ENCODE measurements around the gene RAD50. TPM values are rescaled to one million over a fixed set of nuclear protein-coding genes. Genes with fewer than 3 reads are reported as not detected.

The RAD50 gene
- total RNA-seq, 2 donors from 2014 or later: 49.7 to 50.7 TPM

- H3K27me3 Mint-ChIP-seq (ENCODE audit: insufficient read depth): no peaks in the 10 kb centered on the region
- TF ChIP-seq CTCF (conservative IDR thresholded peaks at IDR 0.05): no peak
- Histone ChIP-seq H3K27ac (ENCODE audit: low read depth, low read length) (no peak overlapping the region), H3K36me3 (ENCODE audit: control insufficient read depth, insufficient read depth, low read length) (no peaks in the 10 kb centered on the region), H3K9me3 (ENCODE audit: control insufficient read depth, low read length) (no peaks in the 10 kb centered on the region), H3K27me3 (ENCODE audit: control insufficient read depth, insufficient read depth, low read length, poor library complexity, severe bottlenecking) (no peaks in the 10 kb centered on the region), H3K9ac (ENCODE audit: extremely low read depth, low read length, poor library complexity, severe bottlenecking) (no peak overlapping the region), H3K4me3 (ENCODE audit: low read length) (no peak overlapping the region), H3K4me1 (ENCODE audit: control insufficient read depth, insufficient read depth, low read length) (no peaks in the 10 kb centered on the region)
- WGBS, 2 experiments (ENCODE audit: insufficient coverage in 1 of 2, insufficient read length in 1 of 2): 92 to 100% methylated on average over 4 to 6 of the region's 6 CpGs
- no peak overlapping the region for H3K4me3 Mint-ChIP-seq
- H3K9me3 Mint-ChIP-seq: no peaks in the 10 kb centered on the region
- H3K36me3 Mint-ChIP-seq (ENCODE audit: low read depth): no peaks in the 10 kb centered on the region
- no peak overlapping the region for H3K27ac Mint-ChIP-seq
- H3K4me1 Mint-ChIP-seq: peaks cover 2% of the 10 kb centered on the region
- DNase-seq: no peak
Observed at GRCh38 chr5:132684491-132684890, 127.7 kb downstream of the RAD50 start.

- Histone ChIP-seq H3K36me3 (ENCODE audit: control insufficient read depth, insufficient read depth, low read length) (no peaks in the 10 kb centered on the region), H3K9me3 (ENCODE audit: control insufficient read depth, low read length) (no peaks in the 10 kb centered on the region), H3K27ac (ENCODE audit: low read depth, low read length) (no peak overlapping the region), H3K9ac (ENCODE audit: extremely low read depth, low read length, poor library complexity, severe bottlenecking) (no peak overlapping the region), H3K27me3 (ENCODE audit: control insufficient read depth, insufficient read depth, low read length, poor library complexity, severe bottlenecking) (no peaks in the 10 kb centered on the region), H3K4me3 (ENCODE audit: low read length) (no peak overlapping the region), H3K4me1 (ENCODE audit: control insufficient read depth, insufficient read depth, low read length) (no peaks in the 10 kb centered on the region)
- no peak for DNase-seq
- H3K27ac Mint-ChIP-seq: no peak overlapping the region
- no peaks in the 10 kb centered on the region for H3K36me3 Mint-ChIP-seq (ENCODE audit: low read depth)
- H3K27me3 Mint-ChIP-seq (ENCODE audit: insufficient read depth): no peaks in the 10 kb centered on the region
- peaks cover under 1% of the 10 kb centered on the region for H3K4me1 Mint-ChIP-seq
- H3K4me3 Mint-ChIP-seq: no peak overlapping the region
- 91 to 94% methylated on average over 7 to 12 of the region's 12 CpGs for WGBS, 2 experiments (ENCODE audit: insufficient coverage in 1 of 2, insufficient read length in 1 of 2)
- no peaks in the 10 kb centered on the region for H3K9me3 Mint-ChIP-seq
- TF ChIP-seq CTCF (conservative IDR thresholded peaks at IDR 0.05): no peak
Observed at GRCh38 chr5:132684922-132685720, 128.3 kb downstream of the RAD50 start.

GRCh38 chr5:132686193-132686592 lies 129.4 kb downstream of the RAD50 start:
- no peak overlapping the region for H3K9ac ChIP-seq (ENCODE audit: extremely low read depth, low read length, poor library complexity, severe bottlenecking)
- H3K9me3 ChIP-seq (ENCODE audit: control insufficient read depth, low read length): no peaks in the 10 kb centered on the region
- H3K27me3 Mint-ChIP-seq (ENCODE audit: insufficient read depth): no peaks in the 10 kb centered on the region
- 96 to 100% methylated on average over 1 to 3 of the region's 3 CpGs for WGBS, 2 experiments (ENCODE audit: insufficient coverage in 1 of 2, insufficient read length in 1 of 2)
- H3K9me3 Mint-ChIP-seq: no peaks in the 10 kb centered on the region
- no peak overlapping the region for H3K4me3 Mint-ChIP-seq
- H3K4me1 ChIP-seq (ENCODE audit: control insufficient read depth, insufficient read depth, low read length): no peaks in the 10 kb centered on the region
- no peaks in the 10 kb centered on the region for H3K36me3 ChIP-seq (ENCODE audit: control insufficient read depth, insufficient read depth, low read length)
- H3K27ac ChIP-seq (ENCODE audit: low read depth, low read length): no peak overlapping the region
- no peak overlapping the region for H3K27ac Mint-ChIP-seq
- H3K27me3 ChIP-seq (ENCODE audit: control insufficient read depth, insufficient read depth, low read length, poor library complexity, severe bottlenecking): no peaks in the 10 kb centered on the region
- no peak overlapping the region for H3K4me3 ChIP-seq (ENCODE audit: low read length)
- DNase-seq: no peak
- H3K4me1 Mint-ChIP-seq: no peaks in the 10 kb centered on the region
- H3K36me3 Mint-ChIP-seq (ENCODE audit: low read depth): no peaks in the 10 kb centered on the region
- no peak for TF ChIP-seq CTCF (conservative IDR thresholded peaks at IDR 0.05)
